ENCODE results near the gene RNF214.
A peak's percentile ranks its signal among the peaks of the same experiment; 100 is the strongest.

Gene RNF214

GRCh38 chr11:117221775-117222517, 10.5 kb upstream of the RNF214 start:
- no peak for FAIRE-seq
- TF ChIP-seq POLR2AphosphoS5 (IDR thresholded peaks at IDR 0.05; ENCODE audit: low read depth, low read length) (no peak), SPI1 (IDR thresholded peaks at IDR 0.05; ENCODE audit: low read depth, low read length) (no peak), TAF1 (IDR thresholded peaks at IDR 0.05; ENCODE audit: low read depth, low read length) (no peak)
- DNase-seq (ENCODE audit: insufficient read length, low spot score), result no peak

- FAIRE-seq, result no peak
- DNase-seq (ENCODE audit: insufficient read length, low spot score), result no peak
- TF ChIP-seq PAX5 (IDR thresholded peaks at IDR 0.05; ENCODE audit: insufficient read depth, low read length, severe bottlenecking) (no peak), POLR2A (IDR thresholded peaks at IDR 0.05; ENCODE audit: low read depth, low read length) (no peak), TAF1 (IDR thresholded peaks at IDR 0.05; ENCODE audit: low read depth, low read length) (no peak), POLR2AphosphoS5 (IDR thresholded peaks at IDR 0.05; ENCODE audit: low read depth, low read length) (no peak), SPI1 (IDR thresholded peaks at IDR 0.05; ENCODE audit: low read depth, low read length) (no peak), POU2F2 (IDR thresholded peaks at IDR 0.05; ENCODE audit: low read depth, low read length) (no peak)
Observed at GRCh38 chr11:117222991-117223740, 9.3 kb upstream of the RNF214 start.

GRCh38 chr11:117223741-117224689, 8.5 kb upstream of the RNF214 start:
- TF ChIP-seq POU2F2 (IDR thresholded peaks at IDR 0.05; ENCODE audit: low read depth, low read length) (no peak), POLR2AphosphoS5 (IDR thresholded peaks at IDR 0.05; ENCODE audit: low read depth, low read length) (no peak), PAX5 (IDR thresholded peaks at IDR 0.05; ENCODE audit: insufficient read depth, low read length, severe bottlenecking) (no peak), TAF1 (IDR thresholded peaks at IDR 0.05; ENCODE audit: low read depth, low read length) (no peak), POLR2A (IDR thresholded peaks at IDR 0.05; ENCODE audit: low read depth, low read length) (no peak), SPI1 (IDR thresholded peaks at IDR 0.05; ENCODE audit: low read depth, low read length) (no peak)
- DNase-seq (ENCODE audit: insufficient read length, low spot score), result no peak
- FAIRE-seq, result no peak

GRCh38 chr11:117225553-117226170, 6.8 kb upstream of the RNF214 start:
- FAIRE-seq, result no peak
- no peak for DNase-seq (ENCODE audit: insufficient read length, low spot score)
- 0 out of 2 replicates have a peak, but pooled peaks have one; percentile 15 for TF ChIP-seq POLR2AphosphoS5 (IDR thresholded peaks at IDR 0.05; ENCODE audit: low read depth, low read length)
- TF ChIP-seq POLR2A (IDR thresholded peaks at IDR 0.05; ENCODE audit: low read depth, low read length), result no peak

GRCh38 chr11:117226388-117227385, 5.8 kb upstream of the RNF214 start:
- FAIRE-seq (peak; percentile 85), DNase-seq (ENCODE audit: insufficient read length, low spot score) (peak; percentile 69)
- TF ChIP-seq TAF1 (IDR thresholded peaks at IDR 0.05; ENCODE audit: low read depth, low read length), result no peak
- TF ChIP-seq SPI1 (IDR thresholded peaks at IDR 0.05; ENCODE audit: low read depth, low read length), result no peak

- no peak for FAIRE-seq
- TF ChIP-seq POLR2A (IDR thresholded peaks at IDR 0.05; ENCODE audit: low read depth, low read length) (no peak), POLR2AphosphoS5 (IDR thresholded peaks at IDR 0.05; ENCODE audit: low read depth, low read length) (no peak), SPI1 (IDR thresholded peaks at IDR 0.05; ENCODE audit: low read depth, low read length) (no peak), TAF1 (IDR thresholded peaks at IDR 0.05; ENCODE audit: low read depth, low read length) (no peak)
- DNase-seq (ENCODE audit: insufficient read length, low spot score), result no peak
Observed at GRCh38 chr11:117228091-117228490, 4.4 kb upstream of the RNF214 start.

- FAIRE-seq, result no peak
- DNase-seq (ENCODE audit: insufficient read length, low spot score), result no peak
- TF ChIP-seq SPI1 (IDR thresholded peaks at IDR 0.05; ENCODE audit: low read depth, low read length), result no peak
- TF ChIP-seq POLR2A (IDR thresholded peaks at IDR 0.05; ENCODE audit: low read depth, low read length), result no peak
- no peak for TF ChIP-seq PAX5 (IDR thresholded peaks at IDR 0.05; ENCODE audit: insufficient read depth, low read length, severe bottlenecking)
- no peak for TF ChIP-seq TAF1 (IDR thresholded peaks at IDR 0.05; ENCODE audit: low read depth, low read length)
- TF ChIP-seq POU2F2 (IDR thresholded peaks at IDR 0.05; ENCODE audit: low read depth, low read length), result no peak
- no peak for TF ChIP-seq POLR2AphosphoS5 (IDR thresholded peaks at IDR 0.05; ENCODE audit: low read depth, low read length)
Observed at GRCh38 chr11:117229411-117229810, 3.1 kb upstream of the RNF214 start.

- TF ChIP-seq TAF1 (IDR thresholded peaks at IDR 0.05; ENCODE audit: low read depth, low read length) (no peak), SPI1 (IDR thresholded peaks at IDR 0.05; ENCODE audit: low read depth, low read length) (no peak), POU2F2 (IDR thresholded peaks at IDR 0.05; ENCODE audit: low read depth, low read length) (no peak), PAX5 (IDR thresholded peaks at IDR 0.05; ENCODE audit: insufficient read depth, low read length, severe bottlenecking) (no peak)
- FAIRE-seq (no peak), DNase-seq (ENCODE audit: insufficient read length, low spot score) (no peak)
Observed at GRCh38 chr11:117229931-117230285, 2.6 kb upstream of the RNF214 start.
